IgD-negative memory B cell (primary cell): ENCODE data around the gene CTSF. TPM values are rescaled to one million over a fixed set of nuclear protein-coding genes. Genes with fewer than 3 reads are reported as not detected.
"Not testable (repeated sequence)": the region's sequence is repeated elsewhere in the genome, so short reads cannot be mapped to it uniquely, and the experiment has no call there.

Experiments
- H3K27ac Mint-ChIP-seq, 3 donors: one replicate each; pipeline ENCODE4 v1.8.0; 2020 to 2022; ENCODE audit warnings: mild to moderate bottlenecking in 3 of 3, mixed read lengths in 3 of 3, moderate library complexity in 1 of 3
- H3K27me3 Mint-ChIP-seq: one replicate; pipeline ENCODE4 v1.8.0; 2021; ENCODE audit warnings: mixed read lengths
- H3K36me3 Mint-ChIP-seq: one replicate; pipeline ENCODE4 v1.8.0; 2020; ENCODE audit warnings: mild to moderate bottlenecking, mixed read lengths
- H3K4me1 Mint-ChIP-seq, 3 donors: one replicate each; pipeline ENCODE4 v1.8.0; 2020 to 2022; ENCODE audit warnings: mixed read lengths in 3 of 3, mild to moderate bottlenecking in 1 of 3
- H3K4me3 Mint-ChIP-seq, 4 donors: one replicate each; pipeline ENCODE4 v1.8.0; 2020 to 2022; ENCODE audit warnings: mild to moderate bottlenecking in 4 of 4, mixed read lengths in 4 of 4, moderate library complexity in 3 of 4
- H3K9me3 Mint-ChIP-seq, 3 donors: one replicate each; pipeline ENCODE4 v1.8.0; 2020 to 2021; ENCODE audit warnings: mixed read lengths in 3 of 3, mild to moderate bottlenecking in 1 of 3
- polyA plus RNA-seq: library from polyadenylated mRNA; unstranded; fragments of 300-500 nt; fragmentation: Illumina TruSeq; gene quantifications from one replicate; pipeline ENCODE4 v1.2.3, GENCODE V29; 2021

The CTSF gene
- polyA plus RNA-seq, 1 donor from 2014 or later = 7.0 TPM

- Mint-ChIP-seq H3K4me3 (peak overlapping the region; percentile 59 to 92 (median 88)), H3K27me3 (no peaks in the 10 kb centered on the region), H3K4me1 (peaks cover 24 to 29% (median 24%) of the 10 kb centered on the region in 3 donors), H3K27ac (peak overlapping the region; percentile 89 to 95 (median 93)), H3K9me3 (no peaks in the 10 kb centered on the region), H3K36me3 (peaks cover 6% of the 10 kb centered on the region)
Measured at GRCh38 chr11:66543263-66544107, 24.9 kb downstream of the CTSF start.

- Mint-ChIP-seq H3K9me3 (no peaks in the 10 kb centered on the region), H3K4me1 (peaks cover 24 to 30% (median 24%) of the 10 kb centered on the region in 3 donors), H3K27ac (peak overlapping the region; percentile 39 to 93 (median 89)), H3K36me3 (peaks cover 8% of the 10 kb centered on the region), H3K27me3 (no peaks in the 10 kb centered on the region), H3K4me3 (peak overlapping the region in 3 of 4 donors; percentile 28 to 91 (median 41))
Measured at GRCh38 chr11:66542362-66542761, 26.0 kb downstream of the CTSF start.

- no peaks in the 10 kb centered on the region for H3K9me3 Mint-ChIP-seq
Measured at GRCh38 chr11:66541892-66542291, 26.5 kb downstream of the CTSF start.

GRCh38 chr11:66540598-66540997 lies 27.8 kb downstream of the CTSF start:
- H3K27me3 Mint-ChIP-seq, H3K9me3 Mint-ChIP-seq: not testable (repeated sequence)
- peak overlapping the region in 2 of 3 donors; percentile 31 to 56 for H3K27ac Mint-ChIP-seq
- peaks cover 12% of the 10 kb centered on the region for H3K36me3 Mint-ChIP-seq
- peak overlapping the region in 1 of 4 donors; percentile 91 for H3K4me3 Mint-ChIP-seq
- H3K4me1 Mint-ChIP-seq = peaks cover 24 to 30% (median 24%) of the 10 kb centered on the region in 3 donors

More at GRCh38 chr11:66541892-66542291, 26.5 kb downstream of the CTSF start:
- H3K4me1 Mint-ChIP-seq = peaks cover 24 to 30% (median 24%) of the 10 kb centered on the region in 3 donors
- peaks cover 8% of the 10 kb centered on the region for H3K36me3 Mint-ChIP-seq
- H3K4me3 Mint-ChIP-seq = peak overlapping the region in 1 of 4 donors; percentile 91
- no peaks in the 10 kb centered on the region for H3K27me3 Mint-ChIP-seq
- peak overlapping the region; percentile 39 to 89 (median 39) for H3K27ac Mint-ChIP-seq

- Mint-ChIP-seq H3K9me3 (no peaks in the 10 kb centered on the region), H3K36me3 (peaks cover 12% of the 10 kb centered on the region), H3K4me3 (no peak overlapping the region), H3K27ac (no peak overlapping the region), H3K4me1 (peaks cover 19 to 26% (median 21%) of the 10 kb centered on the region in 3 donors), H3K27me3 (no peaks in the 10 kb centered on the region)
Measured at GRCh38 chr11:66539870-66540213, 28.6 kb downstream of the CTSF start.

GRCh38 chr11:66539170-66539869 lies 29.1 kb downstream of the CTSF start:
- no peak overlapping the region for H3K27ac Mint-ChIP-seq
- H3K4me3 Mint-ChIP-seq = peak overlapping the region in 1 of 4 donors; percentile 43
- peaks cover 18 to 23% (median 19%) of the 10 kb centered on the region in 3 donors for H3K4me1 Mint-ChIP-seq
- H3K36me3 Mint-ChIP-seq = peaks cover 12% of the 10 kb centered on the region
- H3K27me3 Mint-ChIP-seq = no peaks in the 10 kb centered on the region
- no peaks in the 10 kb centered on the region for H3K9me3 Mint-ChIP-seq

- H3K27me3 Mint-ChIP-seq = no peaks in the 10 kb centered on the region
- H3K36me3 Mint-ChIP-seq = peaks cover 4% of the 10 kb centered on the region
- H3K27ac Mint-ChIP-seq = peak overlapping the region in 1 of 3 donors; percentile 82
Measured at GRCh38 chr11:66532784-66533183, 35.6 kb downstream of the CTSF start.

GRCh38 chr11:66531841-66532240 lies 36.6 kb downstream of the CTSF start:
- peaks cover 4% of the 10 kb centered on the region for H3K36me3 Mint-ChIP-seq
- H3K27me3 Mint-ChIP-seq = no peaks in the 10 kb centered on the region
- H3K4me3 Mint-ChIP-seq = no peak overlapping the region
- H3K9me3 Mint-ChIP-seq = no peaks in the 10 kb centered on the region
- H3K4me1 Mint-ChIP-seq = peaks cover 0 to 3% (median 0%) of the 10 kb centered on the region in 3 donors
- peak overlapping the region in 1 of 3 donors; percentile 85 for H3K27ac Mint-ChIP-seq

More at GRCh38 chr11:66532784-66533183, 35.6 kb downstream of the CTSF start:
- Mint-ChIP-seq H3K9me3 (no peaks in the 10 kb centered on the region), H3K4me3 (no peak overlapping the region), H3K4me1 (peaks cover 0 to 3% (median 0%) of the 10 kb centered on the region in 3 donors)

- Mint-ChIP-seq H3K36me3 (no peaks in the 10 kb centered on the region), H3K4me1 (peaks cover 0 to 3% (median 0%) of the 10 kb centered on the region in 3 donors), H3K27me3 (no peaks in the 10 kb centered on the region), H3K27ac (peak overlapping the region in 1 of 3 donors; percentile 85), H3K4me3 (no peak overlapping the region), H3K9me3 (no peaks in the 10 kb centered on the region)
Measured at GRCh38 chr11:66530927-66531709, 37.3 kb downstream of the CTSF start.

GRCh38 chr11:66529655-66530054 lies 38.8 kb downstream of the CTSF start:
- no peak overlapping the region for H3K27ac Mint-ChIP-seq
- H3K4me3 Mint-ChIP-seq = no peak overlapping the region

GRCh38 chr11:66529069-66529468 lies 39.3 kb downstream of the CTSF start:
- H3K4me3 Mint-ChIP-seq = no peak overlapping the region
- no peaks in the 10 kb centered on the region for H3K9me3 Mint-ChIP-seq
- no peak overlapping the region for H3K27ac Mint-ChIP-seq
- H3K4me1 Mint-ChIP-seq = peaks cover 0 to 3% (median 0%) of the 10 kb centered on the region in 3 donors
- no peaks in the 10 kb centered on the region for H3K36me3 Mint-ChIP-seq
- H3K27me3 Mint-ChIP-seq = no peaks in the 10 kb centered on the region

More at GRCh38 chr11:66529655-66530054, 38.8 kb downstream of the CTSF start:
- no peaks in the 10 kb centered on the region for H3K9me3 Mint-ChIP-seq
- H3K27me3 Mint-ChIP-seq = no peaks in the 10 kb centered on the region
- peaks cover 0 to 3% (median 0%) of the 10 kb centered on the region in 3 donors for H3K4me1 Mint-ChIP-seq
- no peaks in the 10 kb centered on the region for H3K36me3 Mint-ChIP-seq

GRCh38 chr11:66524304-66525040 lies 43.9 kb downstream of the CTSF start:
- Mint-ChIP-seq H3K27me3 (no peaks in the 10 kb centered on the region), H3K9me3 (no peaks in the 10 kb centered on the region), H3K27ac (no peak overlapping the region), H3K4me1 (peaks cover 0 to 3% (median 0%) of the 10 kb centered on the region in 3 donors), H3K4me3 (no peak overlapping the region), H3K36me3 (peaks cover 3% of the 10 kb centered on the region)

GRCh38 chr11:66523611-66524010 lies 44.8 kb downstream of the CTSF start:
- Mint-ChIP-seq H3K4me3 (no peak overlapping the region), H3K27me3 (no peaks in the 10 kb centered on the region), H3K36me3 (peaks cover 3% of the 10 kb centered on the region), H3K4me1 (no peaks in the 10 kb centered on the region), H3K9me3 (no peaks in the 10 kb centered on the region), H3K27ac (peak overlapping the region in 1 of 3 donors; percentile 39)
